Stimulated activated CD4-positive, alpha-beta T cell treated with anti-CD3 and anti-CD28 coated beads, Interleukin-1b, Interleukin-23, amount 100 ng/mL, for 4 hours (primary cell): ENCODE data around the gene GPR149.

ENCODE experiments used
- DNase-seq, 2 donors: peaks; one replicate each; pipeline ENCODE4 v3.0.0-alpha.2; 2020; ENCODE audit warnings: low read depth in 2 of 2

GPR149 gene

GRCh38 chr3:154345422-154346122 lies 84.4 kb downstream of the GPR149 start:
- no peak for DNase-seq

GRCh38 chr3:154338570-154338969 lies 91.4 kb downstream of the GPR149 start:
- no peak for DNase-seq

- no peak for DNase-seq
Measured at GRCh38 chr3:154338008-154338407, 92.0 kb downstream of the GPR149 start.

GRCh38 chr3:154334973-154335420 lies 95.0 kb downstream of the GPR149 start:
- no peak for DNase-seq

- no peak for DNase-seq
Measured at GRCh38 chr3:154327871-154328270, 102.1 kb downstream of the GPR149 start.

GRCh38 chr3:154324919-154325318 lies 105.1 kb downstream of the GPR149 start:
- no peak for DNase-seq

GRCh38 chr3:154323891-154324738 lies 105.9 kb downstream of the GPR149 start, which contains the start of gene DHX36:
TSS of gene DHX36 (minus strand) at chr3:154324487. CDS start at chr3:154324416, 71 bp downstream.
- peak; percentile 75 to 82 for DNase-seq

GRCh38 chr3:154316974-154317767 lies 112.8 kb downstream of the GPR149 start:
- no peak for DNase-seq

GRCh38 chr3:154314152-154314551 lies 115.8 kb downstream of the GPR149 start:
- DNase-seq, result no peak

GRCh38 chr3:154310840-154311239 lies 119.2 kb downstream of the GPR149 start:
- DNase-seq, result no peak

GRCh38 chr3:154307363-154307762 lies 122.6 kb downstream of the GPR149 start:
- no peak for DNase-seq

- DNase-seq, result no peak
Measured at GRCh38 chr3:154304936-154305335, 125.1 kb downstream of the GPR149 start.

GRCh38 chr3:154304116-154304786 lies 125.7 kb downstream of the GPR149 start:
- DNase-seq, result no peak

GRCh38 chr3:154301561-154301960 lies 128.4 kb downstream of the GPR149 start:
- DNase-seq, result no peak

GRCh38 chr3:154294016-154294415 lies 136.0 kb downstream of the GPR149 start:
- DNase-seq, result no peak

- no peak for DNase-seq
Measured at GRCh38 chr3:154290187-154290586, 139.8 kb downstream of the GPR149 start.
